ENCODE results near the gene E2F4.
A peak's percentile ranks its signal among the peaks of the same experiment; 100 is the strongest.

E2F4 gene

DNA sequence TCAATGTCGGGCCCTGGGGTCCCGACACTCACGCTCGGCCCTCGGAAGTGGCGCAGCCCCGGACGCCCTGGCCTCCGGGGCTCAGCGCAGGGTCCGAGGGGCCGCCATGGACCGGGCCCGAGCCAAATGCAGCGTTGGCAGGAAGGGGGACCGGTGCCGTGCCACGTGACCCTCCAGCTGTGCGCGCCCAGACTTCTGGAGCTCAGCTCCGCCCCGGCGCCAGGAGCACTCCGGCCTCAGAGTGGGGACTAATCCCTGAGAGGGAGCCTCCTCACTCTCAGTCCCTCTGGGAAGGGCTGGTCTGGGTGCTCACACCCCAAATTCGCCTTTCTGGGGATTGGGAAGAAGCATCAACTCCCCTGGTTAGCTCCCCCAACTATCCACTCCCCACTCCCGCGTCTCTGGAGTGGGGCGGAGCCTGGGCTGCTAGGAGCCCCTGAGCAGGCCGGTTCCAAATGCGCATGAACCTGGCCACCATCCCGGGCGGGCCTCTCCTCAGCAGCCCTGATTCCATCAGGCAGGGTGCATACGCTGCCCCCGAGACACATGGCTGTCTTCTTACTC is 41.0 kb upstream of the E2F4 start, which contains the start of gene B3GNT9:
Gene B3GNT9 (minus strand): TSS at position 166 of the 564 bp plus-strand sequence. CDS start 513 bp downstream, outside the sequence.
- no peak for TF ChIP-seq JUND (IDR thresholded peaks at IDR 0.05; ENCODE audit: low read depth)
- in situ Hi-C loops (cut with HindIII; ENCODE audit: low pct_unique_long_range_greater_than_20kb, low sequenced_read_pairs), result no loop called here
- DNase-seq (ENCODE audit: low read depth in 1 of 2, low spot score in 1 of 2), result no peak

- TF ChIP-seq JUND (IDR thresholded peaks at IDR 0.05; ENCODE audit: low read depth), result no peak
- no peak for DNase-seq (ENCODE audit: low read depth in 1 of 2, low spot score in 1 of 2)
- in situ Hi-C loops (cut with HindIII; ENCODE audit: low pct_unique_long_range_greater_than_20kb, low sequenced_read_pairs), result no loop called here
Measured at GRCh38 chr16:67151431-67152097, 40.4 kb upstream of the E2F4 start.

DNA sequence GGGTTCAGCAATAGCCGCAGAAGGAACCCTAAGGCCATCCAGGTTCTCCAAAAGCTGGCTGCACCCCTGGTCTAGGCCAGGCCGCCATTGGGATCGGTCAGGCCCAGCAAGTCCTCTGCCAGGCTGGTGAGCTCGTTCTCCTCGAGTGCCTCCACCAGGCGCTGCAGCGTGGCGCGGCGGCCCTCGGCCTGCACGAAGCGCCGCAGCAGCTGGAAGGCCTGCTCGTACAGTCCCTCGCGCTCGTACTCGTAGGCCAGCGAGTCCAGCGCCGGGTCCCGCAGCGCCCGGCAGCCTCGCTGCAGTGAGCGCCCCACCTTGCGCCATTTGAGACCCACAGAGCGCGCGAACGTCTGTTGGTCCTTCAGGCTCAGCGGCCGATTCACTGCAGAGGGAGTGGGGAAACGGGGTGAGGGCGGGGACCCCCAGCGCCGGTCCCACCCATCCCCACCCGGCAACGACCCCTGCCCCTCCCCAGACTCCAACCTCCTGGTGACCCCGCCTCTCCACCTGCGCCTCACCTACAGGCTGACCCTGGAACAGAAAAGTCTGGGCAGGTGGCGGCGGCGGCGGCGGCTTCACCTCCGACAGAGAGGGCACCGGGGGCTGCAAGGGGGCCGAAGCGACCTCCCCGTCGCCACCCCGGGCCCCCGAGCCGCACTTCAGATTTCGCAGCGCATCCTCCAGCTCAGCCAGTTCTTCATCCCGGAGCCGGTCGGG is 37.2 kb upstream of the E2F4 start:
- no peak for DNase-seq (ENCODE audit: low read depth in 1 of 2, low spot score in 1 of 2)
- no peak for TF ChIP-seq JUND (IDR thresholded peaks at IDR 0.05; ENCODE audit: low read depth)
- in situ Hi-C loops (cut with HindIII; ENCODE audit: low pct_unique_long_range_greater_than_20kb, low sequenced_read_pairs), result no loop called here

DNA sequence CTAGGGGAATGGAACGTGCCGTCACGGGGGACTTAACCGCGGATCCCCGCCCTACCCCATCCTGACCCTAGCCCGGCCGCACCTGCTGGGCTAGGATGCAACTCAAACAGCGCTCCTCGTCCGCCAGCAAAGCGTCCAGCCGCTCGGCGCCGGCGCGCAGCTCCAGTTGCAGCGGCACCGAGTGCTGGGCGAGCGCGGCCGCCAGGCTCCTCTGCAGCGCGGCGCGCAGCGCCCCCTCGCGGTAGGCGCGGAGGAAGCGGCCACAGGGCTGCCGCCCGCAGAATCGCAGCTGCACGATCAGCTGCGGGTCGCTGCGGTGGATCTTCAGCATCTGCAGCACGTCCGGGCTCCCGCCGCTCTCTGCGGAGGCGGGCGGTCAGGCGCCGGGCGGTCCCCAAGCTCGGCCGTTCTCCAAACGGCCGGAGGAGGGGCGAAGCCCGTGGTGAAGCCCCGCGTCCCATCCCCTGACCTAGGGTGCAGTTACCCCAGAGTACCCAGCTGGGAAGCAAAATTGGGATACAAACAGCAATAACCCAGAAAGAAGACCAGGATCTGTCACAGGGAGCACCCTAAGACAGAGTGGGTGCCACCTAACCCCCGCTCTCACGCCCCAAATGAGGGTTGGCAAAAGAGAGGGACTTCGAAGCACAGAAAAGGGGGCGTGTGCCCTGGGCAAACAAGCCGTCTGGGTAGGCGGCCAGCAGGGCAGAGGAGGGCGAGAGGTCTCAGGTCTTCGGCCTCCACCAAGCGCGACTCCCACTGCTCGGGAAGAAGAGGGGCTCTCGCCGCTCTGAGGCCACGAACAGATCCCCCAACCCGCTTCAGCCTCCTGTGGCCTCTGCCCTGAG is 36.4 kb upstream of the E2F4 start:
- DNase-seq (ENCODE audit: low read depth in 1 of 2, low spot score in 1 of 2), result peak; percentile 80 to 96
- no peak for TF ChIP-seq JUND (IDR thresholded peaks at IDR 0.05; ENCODE audit: low read depth)
- in situ Hi-C loops (cut with HindIII; ENCODE audit: low pct_unique_long_range_greater_than_20kb, low sequenced_read_pairs), result no loop called here

GRCh38 chr16:67156143-67156844 is 35.7 kb upstream of the E2F4 start:
- no peak for TF ChIP-seq JUND (IDR thresholded peaks at IDR 0.05; ENCODE audit: low read depth)
- no peak for DNase-seq (ENCODE audit: low read depth in 1 of 2, low spot score in 1 of 2)
- in situ Hi-C loops (cut with HindIII; ENCODE audit: low pct_unique_long_range_greater_than_20kb, low sequenced_read_pairs), result no loop called here

DNA sequence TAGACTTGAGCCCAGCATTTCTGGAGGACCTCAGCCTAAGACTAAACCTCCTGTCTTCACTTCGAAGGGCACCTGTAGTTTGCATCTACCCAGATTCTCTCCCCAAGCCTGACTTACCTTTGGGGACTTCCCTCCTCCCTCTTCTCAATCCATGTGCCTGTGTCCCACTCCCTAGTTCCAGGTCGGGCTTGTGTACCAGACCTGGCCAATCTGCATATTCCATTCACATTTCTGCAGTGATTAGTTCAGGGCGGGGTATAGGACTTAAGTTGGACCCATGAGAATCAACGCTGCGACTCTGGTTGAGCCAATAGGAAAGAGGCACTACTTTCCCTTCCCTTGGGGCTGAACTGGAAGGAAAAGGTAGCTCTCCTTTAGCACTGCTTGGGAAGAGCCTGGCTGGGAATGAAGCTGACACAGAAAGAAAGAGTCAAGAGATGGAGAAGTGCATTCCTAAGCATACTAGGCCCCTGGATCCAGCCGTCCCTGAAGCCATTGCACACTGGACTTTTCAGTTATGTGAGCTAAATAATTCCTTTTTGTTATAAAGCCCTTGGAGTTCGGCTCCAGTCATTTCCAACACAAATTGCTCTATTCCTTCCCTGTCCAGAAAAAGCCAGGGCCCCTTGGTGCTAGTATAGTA is 34.7 kb upstream of the E2F4 start:
- no peak for DNase-seq (ENCODE audit: low read depth in 1 of 2, low spot score in 1 of 2)
- in situ Hi-C loops (cut with HindIII; ENCODE audit: low pct_unique_long_range_greater_than_20kb, low sequenced_read_pairs), result no loop called here

DNA sequence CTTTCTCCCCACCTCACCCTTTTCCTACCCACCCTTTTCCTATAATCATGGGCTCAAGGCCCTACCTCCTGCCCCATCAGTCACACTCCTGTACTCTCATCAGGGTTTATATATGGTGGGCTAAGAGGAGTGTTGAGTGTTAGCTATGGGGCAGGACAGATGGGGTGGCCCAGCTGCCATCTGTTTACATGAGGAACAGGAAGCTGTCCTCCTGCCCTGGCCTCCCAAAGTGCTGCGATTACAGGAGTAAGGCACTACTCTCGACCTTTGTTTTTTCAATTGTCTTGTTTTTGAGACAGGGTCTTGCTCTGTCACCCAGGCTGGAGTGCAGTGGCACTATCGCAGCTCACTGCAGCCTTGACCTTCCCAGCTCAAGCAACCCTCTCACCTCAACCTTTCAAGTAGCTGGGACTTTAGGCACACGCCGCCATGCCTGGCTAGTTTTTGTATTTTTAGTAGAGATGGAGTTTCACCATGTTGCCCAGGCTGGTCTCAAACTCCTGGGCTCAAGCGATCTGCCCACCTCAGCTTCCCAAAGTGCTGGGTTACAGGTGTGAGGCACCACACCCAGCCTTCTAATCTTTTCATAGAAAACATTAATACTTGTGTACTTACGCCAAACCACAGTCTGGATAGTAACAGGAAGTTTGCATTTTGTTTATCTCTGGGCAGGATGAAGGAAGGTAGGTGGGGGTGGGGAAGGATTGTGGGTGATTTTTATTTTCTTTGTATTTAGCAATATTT is 33.9 kb upstream of the E2F4 start:
- TF ChIP-seq JUND (IDR thresholded peaks at IDR 0.05; ENCODE audit: low read depth), result no peak
- no peak for DNase-seq (ENCODE audit: low read depth in 1 of 2, low spot score in 1 of 2)
- in situ Hi-C loops (cut with HindIII; ENCODE audit: low pct_unique_long_range_greater_than_20kb, low sequenced_read_pairs), result no loop called here

More for the DNA sequence above, 34.7 kb upstream of the E2F4 start:
- no peak for TF ChIP-seq JUND (IDR thresholded peaks at IDR 0.05; ENCODE audit: low read depth)

GRCh38 chr16:67158637-67159600 is 33.0 kb upstream of the E2F4 start:
- in situ Hi-C loops (cut with HindIII; ENCODE audit: low pct_unique_long_range_greater_than_20kb, low sequenced_read_pairs), result no loop called here
- TF ChIP-seq JUND (IDR thresholded peaks at IDR 0.05; ENCODE audit: low read depth), result no peak
- peak; percentile 56 to 63 for DNase-seq (ENCODE audit: low read depth in 1 of 2, low spot score in 1 of 2)

- DNase-seq (ENCODE audit: low read depth in 1 of 2, low spot score in 1 of 2), result peak; percentile 72 to 75
- in situ Hi-C loops (cut with HindIII; ENCODE audit: low pct_unique_long_range_greater_than_20kb, low sequenced_read_pairs), result no loop called here
- TF ChIP-seq JUND (IDR thresholded peaks at IDR 0.05; ENCODE audit: low read depth), result no peak
Measured at GRCh38 chr16:67161595-67162058, 30.3 kb upstream of the E2F4 start.
